ENCODE results near the gene OR2H2.

OR2H2 gene

GRCh38 chr6:29627755-29628418 is 43.0 kb downstream of the OR2H2 start:
- DNase-seq (ENCODE audit: extremely low read depth in 1 of 2, low read depth in 1 of 2): peak in 1 of 2 donors; percentile 20

GRCh38 chr6:29628419-29629281 is 43.7 kb downstream of the OR2H2 start:
- DNase-seq (ENCODE audit: extremely low read depth in 1 of 2, low read depth in 1 of 2): peak in 1 of 2 donors; percentile 41

- DNase-seq (ENCODE audit: extremely low read depth in 1 of 2, low read depth in 1 of 2): no peak
Observed at GRCh38 chr6:29629571-29629970, 44.6 kb downstream of the OR2H2 start.

GRCh38 chr6:29630315-29630714 is 45.4 kb downstream of the OR2H2 start:
- no peak for DNase-seq (ENCODE audit: extremely low read depth in 1 of 2, low read depth in 1 of 2)

- DNase-seq (ENCODE audit: extremely low read depth in 1 of 2, low read depth in 1 of 2): no peak
Observed at GRCh38 chr6:29631209-29631810, 46.4 kb downstream of the OR2H2 start.

GRCh38 chr6:29631860-29632731 is 47.2 kb downstream of the OR2H2 start:
- peak in 1 of 2 donors; percentile 11 for DNase-seq (ENCODE audit: extremely low read depth in 1 of 2, low read depth in 1 of 2)

GRCh38 chr6:29632789-29633533 is 48.0 kb downstream of the OR2H2 start, which contains the start of gene GABBR1:
TSS of gene GABBR1 (minus strand) at chr6:29633183. CDS start at chr6:29632385, 798 bp downstream.
- DNase-seq (ENCODE audit: extremely low read depth in 1 of 2, low read depth in 1 of 2): peak in 1 of 2 donors; percentile 42

- DNase-seq (ENCODE audit: extremely low read depth in 1 of 2, low read depth in 1 of 2): no peak
Observed at GRCh38 chr6:29633534-29633905, 48.6 kb downstream of the OR2H2 start.

GRCh38 chr6:29637247-29637646 is 52.3 kb downstream of the OR2H2 start:
- no peak for DNase-seq (ENCODE audit: extremely low read depth in 1 of 2, low read depth in 1 of 2)
